ENCODE results near the gene PLXNA4.

PLXNA4 gene

DNA sequence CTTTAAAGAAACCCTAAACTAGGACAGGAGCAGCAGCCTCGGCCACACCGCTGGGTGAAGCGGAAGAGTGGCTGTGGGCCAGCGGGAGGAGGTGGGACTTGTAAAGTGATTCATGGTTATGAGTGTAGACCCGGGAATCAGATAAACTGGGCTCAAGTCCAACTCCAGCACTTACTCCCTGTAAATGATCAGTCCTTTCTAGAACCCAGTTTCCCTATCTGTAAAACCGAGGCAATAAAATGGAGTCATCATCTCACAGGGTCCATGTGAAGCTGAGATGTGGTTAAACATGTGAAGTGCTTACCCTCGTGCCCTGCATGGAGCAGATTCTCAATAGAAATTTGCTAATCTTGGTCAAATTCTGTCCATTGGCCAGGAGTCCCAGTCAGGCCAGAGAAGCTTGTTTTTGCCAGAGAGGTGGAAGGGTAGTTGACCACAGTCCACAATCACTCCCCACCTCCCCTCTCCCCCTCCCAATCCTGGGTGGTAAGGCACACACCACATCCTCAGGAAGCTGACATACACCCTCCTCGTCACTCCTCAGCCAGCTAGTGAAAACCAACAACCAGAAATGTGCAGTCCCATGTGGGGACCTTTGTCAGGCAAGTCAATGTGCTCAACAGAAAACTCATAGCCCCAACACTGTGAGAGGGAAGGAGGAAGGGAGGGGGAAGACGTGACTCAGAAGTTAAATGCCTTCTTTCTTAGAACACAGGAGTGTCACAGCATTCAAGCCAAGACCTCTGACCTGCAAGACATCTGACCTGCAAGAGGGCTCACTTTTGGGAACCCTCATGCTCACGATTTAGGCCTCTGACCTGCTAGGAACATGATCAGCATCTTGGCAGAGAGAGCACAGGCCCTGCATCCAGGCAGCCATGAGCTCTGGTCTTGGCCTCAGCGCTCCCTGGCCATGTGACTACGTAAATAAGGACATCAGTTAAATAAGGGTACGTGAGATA, 145.1 kb downstream of the PLXNA4 start:
- DNase-seq: no peak

DNA sequence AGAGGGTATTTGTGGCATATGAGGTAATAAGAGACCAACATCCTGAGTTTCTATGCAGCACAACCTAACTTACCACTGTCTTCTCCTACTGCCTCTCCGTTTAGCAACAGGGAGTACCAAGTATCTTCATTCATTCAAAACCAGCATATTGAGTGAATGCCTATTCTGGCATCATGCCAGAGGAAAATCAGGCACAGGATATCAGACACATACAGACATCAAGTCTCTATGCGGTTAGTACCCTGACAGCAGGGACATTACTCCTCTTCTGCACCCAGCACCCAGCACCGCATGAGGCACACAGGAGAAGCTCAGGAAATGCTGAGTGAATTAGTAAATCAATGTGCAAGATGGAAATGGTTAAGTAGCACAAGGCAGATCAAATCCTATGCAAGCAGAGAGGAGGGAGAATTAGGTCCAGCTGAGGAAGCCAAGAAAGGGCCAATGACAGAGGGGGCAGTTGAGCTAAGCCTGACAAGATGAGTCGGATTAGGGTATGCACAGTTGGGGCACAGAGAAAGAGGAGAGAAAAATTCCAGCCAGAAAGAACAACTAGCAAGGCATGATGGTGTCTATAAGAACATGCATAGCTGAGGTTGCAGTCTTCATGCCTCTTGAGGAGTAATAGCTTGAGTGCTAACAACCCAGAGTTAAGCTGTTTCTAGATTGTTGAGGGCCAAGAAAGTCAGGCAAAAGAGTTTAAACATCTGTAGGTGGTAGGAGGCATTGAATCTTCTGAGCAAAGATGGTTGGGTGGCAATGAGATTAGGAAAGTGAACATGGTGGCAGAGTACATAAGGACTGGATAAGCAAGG, 146.0 kb downstream of the PLXNA4 start:
- no peak for DNase-seq

DNA sequence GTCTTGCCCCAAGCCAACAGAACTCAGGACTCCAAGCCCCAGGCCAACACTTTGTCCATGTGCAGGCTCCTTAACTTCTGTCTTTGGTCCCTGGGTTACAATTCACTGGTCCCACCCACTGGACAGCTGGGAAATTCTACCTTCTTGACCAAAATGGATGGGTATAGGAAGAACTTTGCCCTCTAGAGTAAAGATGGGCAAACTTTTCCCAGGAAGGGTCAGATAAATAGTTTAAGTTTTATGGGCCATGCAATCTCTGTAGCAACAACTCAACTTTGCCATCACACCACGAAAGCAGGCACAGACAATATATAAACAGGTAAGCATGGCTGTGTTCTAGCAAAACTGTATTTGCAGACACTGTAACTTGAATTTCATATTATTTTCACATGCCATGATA, 147.1 kb downstream of the PLXNA4 start:
- DNase-seq: no peak

DNA sequence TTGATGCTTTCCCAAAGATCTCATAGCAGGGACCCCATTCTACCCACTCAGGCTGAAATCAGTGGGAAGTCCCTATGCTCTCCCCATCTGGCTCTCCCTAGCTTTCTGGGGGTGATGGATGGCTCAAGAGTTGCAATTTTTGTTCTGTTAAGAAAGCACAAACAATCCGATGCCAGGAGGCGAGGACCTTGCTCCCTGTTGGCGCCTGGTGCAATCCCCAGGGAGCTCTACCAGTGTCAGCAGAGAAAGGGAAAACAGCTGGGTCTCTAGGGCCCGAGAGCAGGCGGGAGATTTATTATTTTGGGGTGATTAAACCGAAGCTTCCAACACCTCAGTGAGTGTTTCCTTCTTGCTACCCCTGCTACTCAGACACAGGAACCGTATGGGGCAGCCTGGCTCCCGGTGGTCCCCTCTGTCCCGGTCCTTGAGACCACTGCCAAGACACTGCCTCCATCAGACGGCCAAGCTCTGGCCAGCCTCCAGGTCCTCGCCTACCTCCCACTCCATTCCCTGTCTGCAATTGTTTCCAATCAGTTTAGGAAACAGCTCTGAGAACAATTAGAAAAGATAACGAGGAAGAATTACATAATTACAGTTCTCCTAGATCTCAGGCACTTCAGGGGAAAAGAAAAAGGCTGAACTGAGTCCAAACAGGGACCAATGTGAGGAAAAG, 147.9 kb downstream of the PLXNA4 start:
- no peak for DNase-seq

DNA sequence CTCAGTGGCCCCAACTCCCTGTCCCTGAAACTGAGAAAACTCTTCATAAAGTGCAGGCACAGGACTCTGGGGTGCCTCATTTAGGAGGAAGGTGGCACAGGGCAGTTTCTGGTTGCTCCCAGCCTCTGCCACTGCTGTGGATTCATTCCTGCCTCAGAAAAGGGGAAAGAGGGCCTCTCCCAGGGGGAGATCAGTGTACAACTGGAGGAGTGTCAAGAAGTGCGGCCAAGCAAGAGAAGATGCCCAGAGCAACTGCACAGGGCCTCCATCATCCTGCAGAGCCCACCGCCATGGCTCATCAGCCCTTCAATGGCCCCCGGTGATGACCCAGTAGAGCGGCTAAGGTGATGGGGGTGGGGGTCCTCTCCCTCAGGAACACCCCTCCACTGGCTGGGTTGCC, 150.3 kb downstream of the PLXNA4 start:
- no peak for DNase-seq

DNA sequence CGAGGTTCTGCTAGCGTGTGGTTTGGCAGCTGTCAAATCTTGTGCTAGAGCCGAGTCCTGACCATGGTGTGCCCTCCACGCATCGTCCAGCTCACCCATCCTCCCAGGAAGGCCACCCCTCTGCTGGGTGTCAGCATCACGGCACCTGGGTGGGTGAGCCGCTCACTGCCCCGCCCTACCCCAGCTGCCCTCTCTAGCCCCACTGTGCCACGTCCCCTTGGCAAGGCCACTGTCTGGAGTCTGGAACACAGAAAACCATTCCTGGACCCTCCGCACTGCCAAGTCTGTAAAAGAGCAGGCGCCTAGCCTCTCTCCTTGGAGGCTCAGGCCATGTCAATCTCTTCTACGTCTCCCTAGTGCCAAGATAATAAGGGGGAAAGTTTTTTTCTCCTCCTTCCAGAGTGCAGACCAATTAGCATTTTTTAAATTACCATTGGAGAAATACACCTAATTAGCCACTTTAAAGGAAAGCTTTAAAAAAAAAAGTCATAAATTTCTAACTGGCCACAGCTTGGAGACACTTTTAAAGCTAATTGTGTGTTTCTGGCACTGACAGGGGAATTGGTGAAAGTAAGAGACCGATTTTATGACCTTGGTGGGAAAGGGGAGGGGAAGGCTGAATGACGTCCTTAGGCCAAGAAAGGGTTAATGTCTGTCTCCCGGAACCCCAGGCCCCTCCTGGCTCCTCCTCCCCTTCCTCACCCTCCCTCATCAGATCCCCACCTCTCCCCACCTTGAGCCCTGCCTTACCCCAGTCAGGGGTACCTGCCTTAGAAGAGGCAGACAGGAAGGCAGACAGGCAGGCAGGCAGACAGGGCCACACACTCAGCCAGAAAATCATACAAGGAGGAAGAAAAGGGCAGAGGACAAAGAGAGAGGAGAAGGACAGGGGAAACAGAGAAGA, 151.2 kb downstream of the PLXNA4 start:
- DNase-seq: no peak

DNA sequence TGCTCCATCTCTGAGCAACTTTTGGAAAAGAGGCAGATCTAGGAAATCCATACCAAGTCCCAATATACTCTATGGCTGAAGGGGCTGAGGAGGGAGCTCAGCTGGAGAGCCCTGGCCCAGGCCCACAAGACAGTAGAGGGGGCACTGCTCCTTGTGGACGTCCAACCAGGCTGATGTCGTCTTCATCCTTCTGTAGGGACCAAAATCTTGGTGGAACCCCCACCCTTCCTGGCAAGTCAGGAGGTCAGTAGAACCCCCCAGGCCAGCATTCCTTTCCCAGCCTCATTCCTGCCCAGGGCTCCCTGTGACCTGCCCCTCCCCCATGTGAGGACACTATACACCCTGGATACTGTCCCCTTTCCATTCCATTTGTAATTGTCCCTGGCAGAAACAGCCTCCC, 152.0 kb downstream of the PLXNA4 start:
- no peak for DNase-seq

DNA sequence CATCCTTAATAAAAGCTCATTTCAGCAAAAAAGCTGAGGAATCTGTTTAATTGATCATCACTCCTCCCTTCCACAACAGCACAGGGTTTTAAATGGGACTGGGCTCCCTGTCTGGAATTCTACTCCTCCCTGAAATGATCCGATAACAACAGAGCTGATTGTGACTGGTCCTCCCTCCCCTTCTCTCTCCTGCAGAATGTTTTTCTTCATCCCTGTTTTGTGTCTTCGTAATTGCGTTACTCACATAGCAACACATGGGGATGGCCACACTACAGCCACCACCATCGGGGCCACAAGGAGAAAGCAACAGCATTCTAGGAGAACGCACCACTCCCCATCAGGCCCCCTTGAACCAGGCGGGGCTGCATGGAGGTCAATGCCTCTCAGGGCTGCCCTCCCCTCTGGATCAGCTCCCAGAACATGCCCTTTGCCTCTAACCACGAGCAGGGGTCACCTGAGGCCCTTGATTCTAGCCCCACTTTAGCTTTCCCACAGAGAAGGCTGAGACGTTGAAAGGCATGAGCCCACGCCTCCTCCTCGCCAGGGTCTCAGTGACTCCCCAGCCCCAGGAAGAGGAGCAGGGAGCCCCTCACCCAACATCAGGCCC, 152.6 kb downstream of the PLXNA4 start:
- no peak for DNase-seq

DNA sequence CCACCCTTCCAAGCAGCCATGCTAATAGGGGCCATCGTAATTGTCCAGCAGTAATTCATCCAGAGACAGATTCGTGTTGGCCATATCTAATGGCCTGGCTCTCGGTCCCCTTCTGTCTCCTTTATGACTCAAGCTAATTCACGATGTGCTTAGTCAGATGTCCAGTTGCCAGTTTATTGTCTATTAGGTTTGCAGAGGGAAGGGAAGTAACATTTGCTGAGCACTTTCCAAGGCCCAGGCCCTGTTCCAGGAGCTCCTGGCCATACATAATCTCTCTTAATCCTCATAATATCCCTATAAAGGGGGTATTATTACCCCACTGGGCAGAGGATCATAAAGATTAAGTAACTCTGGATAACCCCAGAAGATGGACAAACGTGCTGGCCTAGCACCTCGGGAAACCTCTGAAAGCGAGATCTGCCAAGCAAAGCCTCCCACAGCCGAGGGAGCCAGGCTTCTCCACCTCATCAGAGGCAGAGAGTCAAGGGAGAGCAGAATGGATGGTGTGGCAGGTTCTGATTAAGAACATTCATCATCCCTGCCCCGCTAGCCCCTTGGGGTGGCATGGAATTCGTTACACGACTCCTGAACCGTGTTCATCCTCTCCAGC, 153.7 kb downstream of the PLXNA4 start:
- no peak for DNase-seq

DNA sequence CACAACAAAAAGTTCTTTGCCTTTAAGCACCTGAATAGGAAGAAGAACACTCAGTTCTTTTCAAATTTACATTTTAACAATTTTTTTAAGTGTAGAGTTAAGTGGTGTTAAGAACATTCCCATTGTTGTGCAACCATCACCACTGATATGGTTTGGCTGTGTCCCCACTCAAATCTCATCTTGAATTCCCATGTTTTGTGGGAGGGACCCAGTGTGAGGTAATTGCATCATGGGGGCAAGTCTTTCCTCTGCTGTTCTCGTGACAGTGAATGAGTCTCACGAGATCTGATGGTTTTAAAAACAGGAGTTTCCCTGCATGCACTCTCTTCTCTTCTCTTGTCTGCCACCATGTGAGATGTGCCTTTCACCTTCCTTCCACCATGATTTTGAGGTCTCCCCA, 155.7 kb downstream of the PLXNA4 start:
- no peak for DNase-seq

DNA sequence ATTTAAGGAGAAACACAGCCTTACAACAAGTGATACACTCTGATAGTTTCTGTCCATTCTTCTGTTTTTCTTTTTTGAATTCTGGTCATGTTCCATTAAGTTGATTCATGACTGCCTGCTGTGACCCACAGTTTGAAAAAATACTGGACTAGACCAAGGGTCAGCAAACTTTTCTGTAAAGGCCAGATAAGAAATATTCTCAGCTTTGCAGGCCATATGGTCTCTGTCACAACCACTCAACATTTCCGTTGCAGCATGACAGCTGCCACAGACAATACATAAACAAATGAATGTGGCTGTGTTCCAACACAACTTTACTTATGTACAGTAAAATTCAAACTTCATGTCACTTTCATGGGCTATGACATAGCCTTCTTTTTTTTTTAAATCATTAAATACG, 156.7 kb downstream of the PLXNA4 start:
- no peak for DNase-seq

DNA sequence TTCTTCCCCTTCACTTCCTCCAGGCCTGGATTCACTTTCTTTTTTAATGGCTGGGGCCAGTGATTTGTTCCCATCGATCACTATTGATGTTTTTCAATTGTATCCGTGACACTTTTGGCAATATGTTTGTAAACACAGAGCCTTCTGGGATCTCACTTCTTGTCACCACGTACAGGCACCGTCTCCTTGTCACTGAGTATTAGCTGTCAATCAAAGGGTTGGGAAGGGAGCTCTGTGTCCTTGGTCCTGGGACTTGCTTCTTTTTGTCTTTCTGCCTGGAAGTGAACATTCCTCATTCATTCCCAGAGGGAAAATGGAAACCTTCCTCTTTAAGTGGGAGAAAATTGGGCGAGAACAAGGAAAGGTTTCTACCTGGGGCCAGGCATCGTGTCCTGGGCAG, 157.4 kb downstream of the PLXNA4 start:
- DNase-seq: no peak

DNA sequence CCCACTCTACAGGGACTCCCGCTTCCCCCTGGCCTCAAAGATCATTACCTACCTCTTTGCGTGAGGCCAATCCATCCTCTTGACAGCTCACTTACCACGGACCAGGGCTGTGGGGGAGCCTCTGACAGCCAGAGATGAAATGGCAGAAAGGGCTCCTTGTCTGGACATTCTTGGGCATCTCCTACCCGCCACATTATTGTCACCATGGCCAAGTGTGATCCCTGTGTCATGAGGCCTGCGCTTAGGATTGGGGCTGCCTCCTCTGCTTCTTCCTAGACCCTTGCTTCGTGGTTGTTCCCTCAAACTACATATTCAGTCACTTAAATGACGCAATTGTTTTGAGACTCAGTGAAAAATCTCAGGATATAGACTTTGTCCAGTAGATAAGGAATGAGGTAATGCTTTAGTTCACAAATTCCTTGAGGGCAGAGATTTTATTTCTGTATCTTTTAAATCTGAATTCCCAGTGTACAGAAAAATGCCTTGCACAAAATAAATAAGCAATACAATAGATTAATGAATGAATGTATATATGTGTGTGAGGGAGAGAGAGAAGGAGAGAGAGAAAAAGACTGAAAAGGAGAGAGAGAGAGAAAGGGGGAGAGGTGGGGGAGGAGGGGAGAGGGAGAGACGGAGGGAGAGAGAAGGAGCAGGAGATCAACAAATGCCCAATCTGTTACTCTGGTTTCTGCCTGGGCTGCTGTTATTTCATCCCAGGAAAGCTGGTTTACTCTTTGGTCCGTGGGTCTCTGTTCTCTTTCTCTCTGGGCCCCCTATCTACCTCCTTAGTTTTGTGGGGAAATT, 159.0 kb downstream of the PLXNA4 start:
- no peak for DNase-seq

DNA sequence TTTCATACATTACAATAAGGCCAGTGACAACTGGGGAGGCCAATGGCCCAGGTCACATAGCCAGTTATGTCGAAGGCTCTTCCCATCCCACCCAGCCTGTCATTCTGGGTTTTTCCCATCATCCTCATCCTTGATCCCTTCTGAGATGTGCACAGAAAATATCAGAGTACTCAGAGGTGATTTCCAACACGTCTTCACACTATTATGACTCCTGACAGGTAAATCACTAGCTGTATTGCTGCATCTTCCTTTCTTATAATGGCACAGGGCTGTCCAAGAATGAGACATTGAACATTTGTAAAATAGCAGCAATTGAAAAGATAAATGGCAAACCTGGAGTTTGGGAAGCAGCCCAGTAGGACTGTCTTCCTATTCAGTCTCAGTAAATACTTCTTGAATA, 159.9 kb downstream of the PLXNA4 start:
- no peak for DNase-seq

DNA sequence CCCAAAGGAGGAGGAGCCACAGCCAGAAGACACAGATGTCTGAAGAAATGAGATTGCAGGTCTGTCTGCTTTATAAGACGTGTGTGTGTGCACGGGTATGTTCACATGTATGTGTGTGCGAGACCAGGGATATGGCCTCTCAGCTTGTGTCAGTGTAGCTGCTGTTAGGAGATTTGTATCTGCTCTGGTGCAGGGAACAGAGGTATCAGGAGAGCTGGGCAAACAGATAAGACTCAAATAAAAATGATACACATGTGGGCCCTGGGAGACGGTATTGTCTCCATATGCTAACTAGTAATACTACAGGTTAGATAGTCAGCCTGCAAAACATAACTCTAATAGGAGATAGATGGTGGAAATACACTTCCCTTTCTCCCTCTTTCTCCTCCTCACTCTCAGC, 161.0 kb downstream of the PLXNA4 start:
- no peak for DNase-seq

DNA sequence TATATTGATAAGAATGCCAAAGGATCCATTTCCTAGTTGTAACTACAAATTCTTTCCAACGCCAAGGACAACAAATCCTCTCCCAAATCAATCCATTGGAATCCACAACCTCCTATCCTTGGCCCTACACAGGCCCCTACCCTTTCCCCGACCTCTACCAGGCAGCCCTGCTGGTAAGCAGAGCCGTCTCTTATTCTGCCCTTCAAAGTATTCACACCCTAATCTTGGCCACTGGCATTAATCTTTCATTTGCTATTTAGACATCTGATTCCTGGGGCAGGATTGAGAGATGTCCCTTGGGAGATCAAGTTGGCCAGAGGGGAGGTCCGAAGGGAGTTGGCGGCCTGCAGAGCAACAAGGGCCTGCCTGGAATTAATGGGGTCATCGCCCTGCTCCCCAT, 161.4 kb downstream of the PLXNA4 start:
- no peak for DNase-seq

DNA sequence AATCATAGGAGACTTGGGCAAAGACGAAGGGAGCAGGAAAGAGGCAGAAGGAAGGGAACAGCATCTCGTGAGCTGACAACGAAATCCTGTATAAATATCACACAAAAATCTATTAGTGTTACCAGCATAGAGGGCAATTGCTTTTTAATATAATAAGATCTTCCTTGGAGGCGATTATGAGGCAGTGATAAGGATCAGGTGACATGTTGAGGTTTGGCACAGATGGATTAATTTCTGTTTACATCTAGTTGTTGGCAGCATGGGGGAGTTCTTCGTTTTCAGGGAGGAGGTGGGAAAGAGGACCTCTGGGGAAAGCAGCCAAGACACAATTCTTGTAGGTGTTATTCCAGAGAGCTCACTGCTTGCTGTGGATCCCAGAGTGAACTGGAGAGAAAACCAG, 163.8 kb downstream of the PLXNA4 start:
- DNase-seq: no peak

DNA sequence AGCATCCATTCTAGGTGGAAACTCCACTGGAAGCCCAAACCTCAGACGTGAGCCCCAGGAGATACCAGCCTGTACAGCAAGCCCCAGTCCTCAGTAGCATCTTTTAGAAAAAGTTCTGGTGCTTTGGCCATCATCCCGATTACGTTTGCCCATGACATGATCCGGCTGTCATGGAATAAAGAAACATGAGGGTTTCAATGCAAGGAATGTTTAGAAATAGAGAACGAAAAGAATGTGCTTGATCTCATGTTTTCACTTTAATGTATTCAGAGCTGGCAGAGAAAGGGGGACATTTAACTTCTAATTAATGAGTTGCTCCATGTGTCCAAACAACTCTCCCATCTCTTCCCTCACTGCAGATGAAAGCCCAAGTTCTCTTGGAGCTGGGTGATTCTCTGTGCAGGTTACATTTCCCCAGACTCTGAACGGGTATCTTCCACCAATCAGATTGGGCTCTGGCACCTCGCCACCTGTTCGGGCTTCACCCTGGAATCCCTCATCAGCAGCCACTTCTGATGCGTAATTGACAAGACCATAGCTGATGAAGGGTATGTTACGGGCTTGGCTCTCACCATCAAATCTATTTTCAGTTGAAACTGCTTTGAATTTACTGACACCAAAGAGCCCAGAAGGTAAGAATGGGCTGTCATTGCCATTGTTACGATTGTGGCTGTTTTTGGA, 165.3 kb downstream of the PLXNA4 start:
- DNase-seq: no peak

DNA sequence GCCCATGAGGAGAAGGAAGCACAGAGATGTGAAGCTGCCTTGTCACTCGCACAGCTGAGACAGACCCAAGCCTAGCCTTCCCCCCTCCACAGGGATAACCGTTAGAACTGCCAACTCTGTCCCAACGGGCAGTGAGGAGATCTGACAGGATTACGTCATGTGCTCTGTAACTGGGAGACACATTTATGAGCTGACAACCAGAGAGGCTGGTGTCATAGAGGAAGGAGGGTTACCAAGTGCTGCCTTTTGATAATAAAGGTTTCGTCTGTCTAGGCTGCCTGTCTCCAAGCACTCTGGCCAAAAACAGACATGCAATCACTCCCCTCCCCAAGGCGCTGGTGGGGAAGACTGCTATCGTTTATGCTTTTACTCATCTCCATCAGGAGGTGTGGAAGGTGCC, 165.9 kb downstream of the PLXNA4 start:
- DNase-seq: no peak

DNA sequence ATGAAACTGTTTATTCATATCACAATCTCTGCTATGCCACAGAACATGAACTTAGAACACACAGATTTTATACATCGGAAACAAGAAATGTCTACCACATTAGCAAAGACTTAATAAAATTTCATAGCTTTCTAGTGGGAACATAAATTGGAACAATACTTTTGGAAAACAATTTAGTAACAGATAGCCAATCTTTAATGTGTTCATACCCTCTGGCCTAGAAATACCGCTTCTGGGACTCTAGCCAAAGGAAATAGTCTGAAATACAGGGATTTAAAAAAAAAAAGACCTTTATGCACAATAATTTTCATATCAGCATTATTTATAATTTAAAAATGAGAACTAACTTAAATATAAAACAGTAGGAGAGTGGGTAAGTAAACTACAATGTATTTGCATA, 168.5 kb downstream of the PLXNA4 start:
- DNase-seq: no peak
